ENCODE measurements around the gene ZNF587. TPM values are rescaled to one million over a fixed set of nuclear protein-coding genes. Genes with fewer than 3 reads are reported as not detected.
"Not testable (repeated sequence)": the region's sequence is repeated elsewhere in the genome, so short reads cannot be mapped to it uniquely, and the experiment has no call there.

ZNF587 gene
- 8.6 TPM for polyA plus RNA-seq (2012; ENCODE audit: insufficient read depth, insufficient read length)

- H3K4me3 ChIP-seq (ENCODE audit: low read length) = peak within 1 kb of the TSS; percentile 79
- peak; percentile 83 for DNase-seq (ENCODE audit: low read depth, low spot score)
Measured at GRCh38 chr19:57849666-57850473, at the start of gene ZNF587. ZNF587 (plus strand) TSS chr19:57849859; CDS start chr19:57850039, 180 bp downstream.

- no peak overlapping the region for H3K4me3 ChIP-seq (ENCODE audit: low read length)
- DNase-seq (ENCODE audit: low read depth, low spot score) = no peak
Measured at GRCh38 chr19:57800696-57801095, 49.0 kb upstream of the ZNF587 start.

- DNase-seq (ENCODE audit: low read depth, low spot score) = no peak
- no peak overlapping the region for H3K4me3 ChIP-seq (ENCODE audit: low read length)
Measured at GRCh38 chr19:57802269-57802668, 47.4 kb upstream of the ZNF587 start.

GRCh38 chr19:57803265-57803593, 46.4 kb upstream of the ZNF587 start:
- no peak for DNase-seq (ENCODE audit: low read depth, low spot score)
- H3K4me3 ChIP-seq (ENCODE audit: low read length) = no peak overlapping the region

- no peak for DNase-seq (ENCODE audit: low read depth, low spot score)
- no peak overlapping the region for H3K4me3 ChIP-seq (ENCODE audit: low read length)
Measured at GRCh38 chr19:57803594-57804325, 45.9 kb upstream of the ZNF587 start.

GRCh38 chr19:57807541-57807940, 42.1 kb upstream of the ZNF587 start:
- no peak overlapping the region for H3K4me3 ChIP-seq (ENCODE audit: low read length)
- no peak for DNase-seq (ENCODE audit: low read depth, low spot score)

- not testable (repeated sequence) for H3K4me3 ChIP-seq (ENCODE audit: low read length); DNase-seq (ENCODE audit: low read depth, low spot score)
Measured at GRCh38 chr19:57810410-57811295, 39.0 kb upstream of the ZNF587 start.

- no peak overlapping the region for H3K4me3 ChIP-seq (ENCODE audit: low read length)
- DNase-seq (ENCODE audit: low read depth, low spot score) = peak; percentile 29
Measured at GRCh38 chr19:57812226-57812625, 37.4 kb upstream of the ZNF587 start.

GRCh38 chr19:57812975-57813820, 36.5 kb upstream of the ZNF587 start:
- H3K4me3 ChIP-seq (ENCODE audit: low read length); DNase-seq (ENCODE audit: low read depth, low spot score): not testable (repeated sequence)

- DNase-seq (ENCODE audit: low read depth, low spot score) = no peak
- peak overlapping the region; percentile 90 for H3K4me3 ChIP-seq (ENCODE audit: low read length)
Measured at GRCh38 chr19:57813919-57814504, 35.6 kb upstream of the ZNF587 start.

GRCh38 chr19:57814505-57815246, 35.0 kb upstream of the ZNF587 start, which contains the start of gene ZNF552:
ZNF552 (minus strand) TSS chr19:57814913; CDS start chr19:57814743, 170 bp downstream.
- DNase-seq (ENCODE audit: low read depth, low spot score) = peak; percentile 84
- H3K4me3 ChIP-seq (ENCODE audit: low read length) = peak within 1 kb of the TSS; percentile 90

- H3K4me3 ChIP-seq (ENCODE audit: low read length) = peak overlapping the region; percentile 90
- no peak for DNase-seq (ENCODE audit: low read depth, low spot score)
Measured at GRCh38 chr19:57815247-57816075, 34.2 kb upstream of the ZNF587 start.

GRCh38 chr19:57816652-57817051, 33.0 kb upstream of the ZNF587 start:
- no peak for DNase-seq (ENCODE audit: low read depth, low spot score)
- no peak overlapping the region for H3K4me3 ChIP-seq (ENCODE audit: low read length)

- DNase-seq (ENCODE audit: low read depth, low spot score) = no peak
- H3K4me3 ChIP-seq (ENCODE audit: low read length) = no peak overlapping the region
Measured at GRCh38 chr19:57817976-57818375, 31.7 kb upstream of the ZNF587 start.

GRCh38 chr19:57818378-57818777, 31.3 kb upstream of the ZNF587 start:
- H3K4me3 ChIP-seq (ENCODE audit: low read length) = no peak overlapping the region
- DNase-seq (ENCODE audit: low read depth, low spot score) = no peak

GRCh38 chr19:57819475-57820148, 30.0 kb upstream of the ZNF587 start:
- peak; percentile 92 for DNase-seq (ENCODE audit: low read depth, low spot score)
- H3K4me3 ChIP-seq (ENCODE audit: low read length) = peak overlapping the region; percentile 78
